Prostate gland (tissue), 2 donors: Measurements from ENCODE around the gene PDE6A. TPM values are rescaled to one million over a fixed set of nuclear protein-coding genes. Genes with fewer than 3 reads are reported as not detected.

ENCODE experiments used
- DNase-seq: peaks from one replicate; pipeline ENCODE4 v3.0.0-alpha.2; 2019; ENCODE audit warnings: low spot score
- H3K27ac ChIP-seq, 2 donors: fragments of 200-600 bp; sonication (generic); 2 replicates each; pipeline ENCODE4 v1.5.1; 2017 to 2019
- H3K27me3 ChIP-seq: fragments of 200-600 bp; sonication (generic); replicated peaks from 2 replicates; pipeline ENCODE4 v1.5.1; 2019; ENCODE audit not compliant: insufficient read depth
- H3K36me3 ChIP-seq, 2 donors: fragments of 200-600 bp; sonication (generic); 1 replicate in 1 of 2; 2 replicates in 1 of 2; pipeline versions ENCODE4 v1.5.1 to v1.8.1; 2017 to 2019
- H3K4me1 ChIP-seq: fragments of 200-600 bp; sonication (generic); replicated peaks from 2 replicates; pipeline ENCODE4 v1.5.1; 2019
- H3K4me3 ChIP-seq, 2 donors: fragments of 200-600 bp; sonication (generic); 2 replicates each; pipeline ENCODE4 v1.5.1; 2017 to 2019
- H3K9me3 ChIP-seq: fragments of 200-600 bp; sonication (generic); 2 replicates; pipeline ENCODE4 v1.5.1; 2017
- POLR2A ChIP-seq: fragments of 450-650 bp; IDR thresholded peaks from one replicate; pipeline ENCODE4 v1.6.1; 2016; ENCODE audit warnings: antibody characterized with exemption, mild to moderate bottlenecking
- POLR2AphosphoS5 ChIP-seq: sonication (generic); formaldehyde crosslinking; IDR thresholded peaks from one replicate; pipeline ENCODE4 v1.6.1; 2017; ENCODE audit warnings: antibody characterized with exemption
- WGBS: methylation state at CpG from one replicate; pipeline ENCODE4 v1.1.5; 2018; 5-methylcytosine and 5-hydroxymethylcytosine counted together
- intact Hi-C: fragments of 100-400 bp; cut with DNase I; formaldehyde crosslinking; loops from one replicate; pipeline ENCODE4 v1.14.2; 2022
- total RNA-seq, 2 donors: library from RNA; depleted of rRNA; stranded (reverse); fragments of >200 nt; gene quantifications; one replicate each; pipeline ENCODE4 v1.1.0, GENCODE V29; 2016
- TF ChIP-seq, protein P1 (sequence below), 4 experiments: fragments of 200-600 bp in 2 of 4; fragments of 450-650 bp in 2 of 4; sonication (generic) in 2 of 4; IDR thresholded peaks; 1 replicate in 3 of 4; 2 replicates in 1 of 4; pipeline ENCODE4 v1.5.1; 2016 to 2019; ENCODE audit warnings: antibody characterized with exemption in 4 of 4, mild to moderate bottlenecking in 2 of 4, moderate library complexity in 2 of 4

PDE6A gene
- total RNA-seq, 2 donors from 2014 or later: 0.91 TPM; not detected in 1

DNA sequence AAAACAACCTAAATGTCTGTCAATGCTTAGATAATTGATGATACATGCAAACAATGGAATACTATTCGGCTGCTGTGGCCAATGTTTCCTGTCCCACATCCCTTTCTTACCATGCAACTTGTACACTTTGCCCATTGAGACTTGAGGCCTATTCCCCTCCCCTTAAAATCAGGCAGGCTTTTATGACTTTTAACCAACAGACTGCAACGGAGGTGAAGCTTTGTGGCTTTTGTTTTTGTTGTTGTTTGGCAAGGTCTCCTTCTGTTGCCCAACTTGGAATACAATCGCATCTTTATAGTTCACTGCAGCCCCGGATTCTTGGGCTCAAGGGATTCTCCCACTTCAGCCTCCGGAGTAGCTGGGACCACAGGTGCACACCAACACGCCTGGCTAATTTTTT, 10.2 kb upstream of the PDE6A start:
- TF ChIP-seq, protein P1, sequence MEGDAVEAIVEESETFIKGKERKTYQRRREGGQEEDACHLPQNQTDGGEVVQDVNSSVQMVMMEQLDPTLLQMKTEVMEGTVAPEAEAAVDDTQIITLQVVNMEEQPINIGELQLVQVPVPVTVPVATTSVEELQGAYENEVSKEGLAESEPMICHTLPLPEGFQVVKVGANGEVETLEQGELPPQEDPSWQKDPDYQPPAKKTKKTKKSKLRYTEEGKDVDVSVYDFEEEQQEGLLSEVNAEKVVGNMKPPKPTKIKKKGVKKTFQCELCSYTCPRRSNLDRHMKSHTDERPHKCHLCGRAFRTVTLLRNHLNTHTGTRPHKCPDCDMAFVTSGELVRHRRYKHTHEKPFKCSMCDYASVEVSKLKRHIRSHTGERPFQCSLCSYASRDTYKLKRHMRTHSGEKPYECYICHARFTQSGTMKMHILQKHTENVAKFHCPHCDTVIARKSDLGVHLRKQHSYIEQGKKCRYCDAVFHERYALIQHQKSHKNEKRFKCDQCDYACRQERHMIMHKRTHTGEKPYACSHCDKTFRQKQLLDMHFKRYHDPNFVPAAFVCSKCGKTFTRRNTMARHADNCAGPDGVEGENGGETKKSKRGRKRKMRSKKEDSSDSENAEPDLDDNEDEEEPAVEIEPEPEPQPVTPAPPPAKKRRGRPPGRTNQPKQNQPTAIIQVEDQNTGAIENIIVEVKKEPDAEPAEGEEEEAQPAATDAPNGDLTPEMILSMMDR (IDR thresholded peaks at IDR 0.05): no peak
- TF ChIP-seq POLR2A (no peak), POLR2AphosphoS5 (no peak)
- intact Hi-C loops: no loop called here
- WGBS: 82% methylated on average over 6 of the region's 6 CpGs
- Histone ChIP-seq H3K36me3 (no peaks in the 10 kb centered on the region), H3K27me3 (no peaks in the 10 kb centered on the region), H3K27ac (no peak overlapping the region), H3K4me1 (no peaks in the 10 kb centered on the region), H3K9me3 (no peaks in the 10 kb centered on the region), H3K4me3 (no peak overlapping the region)
- DNase-seq: no peak

DNA sequence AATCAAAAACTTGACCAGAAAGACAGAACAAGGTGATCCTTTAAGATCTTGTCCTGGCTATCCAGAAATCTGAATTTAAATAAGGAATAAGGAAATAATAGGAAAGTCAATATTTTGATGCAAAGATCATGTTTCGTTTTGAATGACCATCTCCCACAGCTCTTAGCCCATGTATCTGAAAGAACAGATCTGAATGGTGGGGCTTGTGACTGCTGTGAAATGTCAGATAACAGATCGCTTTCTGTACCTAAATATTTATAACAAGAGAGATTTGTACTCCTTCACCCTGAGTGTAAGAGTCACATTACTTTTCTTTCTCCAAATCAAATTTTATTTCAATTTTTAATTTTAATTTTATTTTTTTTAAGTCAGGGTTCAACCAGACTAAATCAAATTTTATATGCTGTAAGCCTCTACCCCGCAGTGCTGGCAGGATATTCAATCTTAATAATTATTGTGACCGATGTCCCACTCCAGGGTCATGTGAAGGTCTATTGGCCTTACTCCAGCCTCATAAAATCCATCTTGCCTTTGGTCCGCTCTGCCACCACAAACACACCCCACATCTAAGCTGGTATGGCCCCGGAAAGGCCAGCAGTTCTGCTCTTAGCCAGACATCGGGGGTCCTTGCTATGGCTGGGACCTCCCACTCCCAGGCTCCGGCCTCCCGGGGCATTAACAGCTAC, 9.0 kb upstream of the PDE6A start:
- Histone ChIP-seq H3K27me3 (no peaks in the 10 kb centered on the region), H3K36me3 (no peaks in the 10 kb centered on the region), H3K4me3 (no peak overlapping the region), H3K27ac (no peak overlapping the region), H3K9me3 (no peaks in the 10 kb centered on the region), H3K4me1 (no peaks in the 10 kb centered on the region)
- intact Hi-C loops: no loop called here
- TF ChIP-seq POLR2A (no peak), POLR2AphosphoS5 (no peak)
- TF ChIP-seq, protein P1 (IDR thresholded peaks at IDR 0.05): no peak
- DNase-seq: no peak
- 42% methylated on average over 9 of the region's 9 CpGs for WGBS

DNA sequence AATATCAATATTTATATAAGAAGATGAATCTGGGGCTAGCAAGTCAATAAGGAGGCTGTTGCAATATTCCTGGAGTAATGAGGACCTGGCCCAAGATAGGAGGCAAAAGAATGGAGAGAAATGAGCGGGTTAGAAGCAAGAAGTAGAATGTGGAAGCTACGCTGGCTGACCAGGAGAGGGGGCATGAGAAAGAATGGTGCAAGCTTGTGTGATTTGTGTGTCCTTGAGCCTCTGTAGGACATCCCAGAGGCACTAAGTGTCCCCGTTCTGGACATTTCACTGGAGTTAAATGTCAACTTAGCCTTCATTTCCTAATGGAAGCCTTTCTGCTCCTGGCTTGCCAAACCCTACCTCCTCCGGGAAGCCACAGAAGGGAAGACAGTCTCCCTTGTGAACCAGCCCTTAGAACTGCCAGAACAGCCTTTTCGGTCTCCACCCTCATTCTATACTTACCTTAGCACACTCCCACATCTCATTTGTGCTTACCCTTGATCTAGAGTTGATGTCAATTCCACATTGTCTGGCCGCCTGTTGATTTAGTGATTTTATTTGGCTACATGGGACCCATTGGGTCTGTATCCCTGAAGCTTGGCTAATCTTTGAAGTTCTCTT, 6.7 kb upstream of the PDE6A start:
- DNase-seq: no peak

DNA sequence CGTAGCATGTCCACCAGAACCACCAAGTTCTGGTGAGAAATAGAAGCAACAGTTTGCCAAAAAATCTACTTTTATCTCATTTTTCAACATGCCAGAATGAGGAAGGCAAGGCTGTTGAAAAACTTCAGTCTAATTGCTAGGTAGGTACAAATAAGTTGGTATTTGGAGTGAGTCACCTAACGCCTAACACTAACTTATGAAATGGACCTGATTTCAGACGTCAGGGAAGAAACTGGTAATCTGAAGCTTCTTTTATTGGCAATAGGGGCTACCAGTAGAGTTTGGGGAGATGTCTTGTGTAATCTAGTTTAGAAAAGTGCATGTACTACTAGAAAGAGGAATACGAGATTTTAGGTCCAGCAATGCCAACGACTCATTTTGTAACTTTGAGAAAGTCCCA, 4.4 kb upstream of the PDE6A start:
- Histone ChIP-seq H3K9me3 (no peaks in the 10 kb centered on the region), H3K36me3 (no peaks in the 10 kb centered on the region), H3K27ac (no peak overlapping the region), H3K4me3 (no peak overlapping the region), H3K27me3 (no peaks in the 10 kb centered on the region), H3K4me1 (peaks cover 12% of the 10 kb centered on the region)
- TF ChIP-seq, protein P1 (IDR thresholded peaks at IDR 0.05): no peak
- TF ChIP-seq POLR2AphosphoS5: no peak
- TF ChIP-seq POLR2A: no peak
- DNase-seq: no peak
- intact Hi-C loops: no loop called here
- WGBS: 90% methylated on average over 5 of the region's 5 CpGs

More for the DNA sequence above, 6.7 kb upstream of the PDE6A start:
- TF ChIP-seq POLR2A: no peak
- TF ChIP-seq POLR2AphosphoS5: no peak
- TF ChIP-seq, protein P1 (IDR thresholded peaks at IDR 0.05): no peak
- Histone ChIP-seq H3K9me3 (no peaks in the 10 kb centered on the region), H3K27me3 (no peaks in the 10 kb centered on the region), H3K27ac (no peak overlapping the region), H3K36me3 (no peaks in the 10 kb centered on the region), H3K4me1 (no peaks in the 10 kb centered on the region), H3K4me3 (no peak overlapping the region)
- intact Hi-C loops: no loop called here
- WGBS: 85% methylated on average over 6 of the region's 6 CpGs

DNA sequence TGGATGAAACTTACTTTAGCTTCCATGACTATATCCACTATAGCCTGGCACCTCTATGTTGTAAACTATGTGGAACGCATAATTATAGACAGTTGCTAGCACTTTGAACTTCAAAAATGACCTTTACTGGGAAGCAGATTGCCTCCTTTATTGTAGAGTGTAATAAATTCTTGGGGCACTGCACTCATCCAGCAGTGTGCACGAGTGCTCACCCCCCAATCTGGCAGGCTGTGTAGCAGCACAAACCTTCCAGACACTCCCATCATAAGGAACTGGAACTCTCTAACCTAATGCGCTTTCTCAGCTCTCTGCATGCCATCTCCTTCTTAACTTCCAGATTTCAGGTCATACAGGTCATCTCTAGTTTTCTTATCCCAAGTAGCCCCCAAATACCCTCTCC, 1.5 kb upstream of the PDE6A start:
- no peaks in the 10 kb centered on the region for H3K36me3 ChIP-seq
- H3K27ac ChIP-seq: no peak overlapping the region
- 51% methylated on average over 3 of the region's 3 CpGs for WGBS
- no peaks in the 10 kb centered on the region for H3K9me3 ChIP-seq
- intact Hi-C loops: no loop called here
- peaks cover 22% of the 10 kb centered on the region for H3K4me1 ChIP-seq
- no peaks in the 10 kb centered on the region for H3K27me3 ChIP-seq
- H3K4me3 ChIP-seq: no peak overlapping the region
- no peak for TF ChIP-seq POLR2A
- TF ChIP-seq, protein P1 (IDR thresholded peaks at IDR 0.05): no peak
- DNase-seq: no peak
